UCSD-AML1 (cell line): ENCODE results near the gene KRT81.
A peak's percentile ranks its signal among the peaks of the same experiment; 100 is the strongest.
"Not testable (repeated sequence)": the region's sequence is repeated elsewhere in the genome, so short reads cannot be mapped to it uniquely, and the experiment has no call there.

Experiments used
- DNase-seq: peaks from one replicate; lab custom pipeline; 2025; ENCODE audit not compliant: unreplicated experiment; lab: John Stamatoyannopoulos, UW

KRT81 gene

DNA sequence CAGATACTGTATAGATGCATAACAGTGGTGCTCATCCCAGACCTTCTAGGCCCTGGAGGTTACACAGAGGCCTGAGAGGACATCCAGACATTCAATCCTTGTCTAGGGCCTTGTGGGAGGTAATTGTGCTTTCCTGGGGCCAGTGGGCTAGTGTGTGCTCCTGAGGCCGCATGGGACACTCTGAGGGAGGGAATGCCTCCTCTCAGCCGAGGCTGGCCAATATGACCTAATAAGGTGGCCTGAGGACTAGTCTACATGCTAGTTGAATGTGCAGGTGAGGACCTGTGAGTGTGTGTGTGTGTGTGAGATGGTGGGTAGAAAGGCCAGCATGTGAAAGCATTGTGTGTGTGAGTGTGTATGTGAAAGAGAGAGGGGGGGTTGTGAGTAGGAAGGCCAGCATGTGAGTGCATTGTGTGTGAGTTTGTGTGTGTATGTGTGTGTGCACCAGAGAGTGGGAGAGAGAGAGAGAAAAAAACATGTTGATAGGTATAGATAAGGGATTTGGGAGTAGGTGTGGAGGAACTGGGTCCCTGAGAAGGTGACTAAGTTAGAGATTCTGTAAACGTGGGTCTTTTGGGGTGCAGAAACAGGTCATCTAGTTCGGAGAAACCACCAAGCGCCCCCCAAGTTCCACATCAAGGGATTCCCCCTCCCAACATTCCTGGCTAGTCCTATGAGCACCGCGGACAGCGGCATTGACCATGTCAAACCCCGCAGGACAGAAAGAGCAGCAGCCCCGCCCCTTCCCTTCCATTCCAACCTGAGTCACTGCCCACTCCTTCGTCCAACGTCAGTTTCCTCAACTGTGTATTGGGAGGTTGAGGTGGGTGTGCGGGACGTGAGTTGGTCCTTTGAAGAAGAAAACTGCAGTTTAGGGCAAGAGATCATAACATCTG is 9.7 kb upstream of the KRT81 start:
- DNase-seq = no peak

DNA sequence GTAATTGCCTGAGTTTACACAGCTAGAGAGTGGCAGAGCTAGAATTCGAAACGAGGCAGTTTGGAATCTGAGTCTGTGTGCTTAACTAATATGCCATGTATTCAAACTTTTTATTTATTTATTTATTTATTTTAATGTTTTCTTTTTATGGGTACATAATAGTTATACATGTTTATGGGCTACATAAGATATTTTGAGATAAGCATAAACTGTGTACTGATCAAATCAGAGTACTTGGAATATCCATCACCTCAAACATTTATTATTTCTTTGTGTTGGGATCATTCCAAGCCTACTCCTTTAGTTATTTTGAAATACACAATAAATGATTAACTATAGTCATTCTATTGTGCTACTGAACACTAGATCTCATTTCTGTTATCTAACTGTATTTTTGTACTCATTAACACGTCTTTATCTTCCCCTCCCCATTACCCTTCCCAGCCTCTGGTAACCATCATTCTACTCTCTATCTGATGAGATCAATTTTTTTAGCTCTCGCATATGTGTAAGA is 7.4 kb upstream of the KRT81 start:
- DNase-seq = no peak

DNA sequence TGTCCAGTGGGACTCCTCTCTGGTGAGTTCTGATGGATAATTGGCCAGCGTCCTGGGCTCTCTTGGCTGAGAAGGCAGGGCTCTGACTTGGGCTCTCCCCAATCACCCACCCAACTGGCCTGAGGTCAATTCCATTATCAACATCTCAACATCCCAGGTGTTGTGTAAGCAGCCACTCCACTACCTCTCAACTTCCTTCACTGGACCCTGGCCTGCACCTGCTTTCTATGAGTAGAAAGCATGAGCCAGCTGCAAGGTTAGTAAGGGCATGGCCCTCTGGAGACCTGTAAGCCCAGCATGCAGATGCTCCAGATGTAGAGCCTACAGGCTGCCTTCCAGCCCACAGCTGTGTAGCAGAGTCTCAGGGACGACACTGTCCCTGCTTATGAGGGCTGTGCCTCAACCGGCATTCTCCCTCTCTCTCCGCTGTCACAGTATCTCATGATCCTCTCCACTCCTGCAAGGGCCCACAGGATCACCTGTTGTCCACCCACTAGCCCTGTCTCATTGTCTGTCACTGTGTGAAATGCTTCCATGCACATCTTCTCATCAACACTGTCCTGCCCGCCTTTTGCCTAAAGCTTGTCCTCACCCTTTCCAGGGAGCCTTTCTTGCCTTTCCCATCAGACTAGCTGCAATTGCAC is 5.4 kb upstream of the KRT81 start:
- no peak for DNase-seq

DNA sequence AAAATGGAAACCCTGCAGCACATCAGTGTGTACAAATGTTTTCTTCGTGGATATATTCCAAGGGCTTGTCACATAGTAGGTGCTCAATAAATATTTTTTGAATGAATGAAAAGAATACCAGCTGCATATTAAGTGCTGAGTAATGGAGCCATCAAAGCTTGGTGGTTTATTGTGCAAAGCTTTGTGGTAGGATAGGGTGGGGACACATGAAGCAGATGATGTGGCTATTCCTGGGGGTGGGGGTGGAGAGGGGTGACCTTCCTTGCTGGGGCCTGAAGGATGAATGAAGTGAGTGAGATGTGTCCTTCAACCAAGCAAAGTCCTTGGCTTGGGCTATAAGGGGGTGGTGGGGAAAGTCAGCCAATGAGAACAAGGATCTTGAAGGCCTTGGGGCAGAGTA is 4.3 kb upstream of the KRT81 start:
- DNase-seq = no peak

DNA sequence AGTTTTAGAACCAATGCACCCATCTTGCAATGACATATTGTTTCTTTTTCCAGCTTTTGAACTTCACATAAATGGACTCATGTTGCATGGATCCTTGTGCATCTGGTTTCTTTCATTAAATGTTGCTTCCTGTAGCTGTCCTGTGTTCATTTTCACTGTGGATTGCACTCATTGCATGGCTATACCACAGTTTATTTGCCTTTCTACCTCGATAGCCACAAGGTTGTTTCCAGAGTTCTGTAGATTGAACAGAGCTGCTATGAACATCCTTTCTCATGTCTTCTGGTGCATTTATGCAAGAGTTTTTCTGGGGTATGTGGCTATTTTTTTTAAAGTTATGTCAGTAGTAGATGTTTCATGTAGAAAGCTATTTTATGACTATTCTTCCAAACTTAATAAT is 3.5 kb upstream of the KRT81 start:
- no peak for DNase-seq

DNA sequence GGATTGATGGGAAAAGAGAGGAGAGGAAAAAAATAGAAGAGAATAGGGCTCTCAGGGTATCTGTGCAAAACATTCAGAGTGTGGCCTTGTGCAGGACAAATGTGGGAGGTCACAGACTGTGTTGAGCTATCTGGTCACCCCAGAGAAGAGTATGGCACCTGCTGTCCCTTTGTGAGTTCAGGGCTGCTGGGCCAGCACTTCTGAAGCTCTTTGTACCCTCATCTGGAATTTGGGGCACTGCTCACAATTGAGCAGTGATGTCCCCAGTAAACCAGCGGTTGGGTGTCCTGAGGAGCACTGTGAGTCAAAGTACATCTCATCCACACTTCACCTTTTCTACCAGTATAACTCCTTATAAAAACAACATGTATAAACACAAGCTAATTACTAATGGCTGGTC is 2.6 kb upstream of the KRT81 start:
- no peak for DNase-seq

GRCh38 chr12:52290483-52291134 is 725 bp downstream of the KRT81 start:
- not testable (repeated sequence) for DNase-seq

- DNase-seq = peak; percentile 68
These were observed 3.2 kb downstream of the KRT81 start for GRCh38 chr12:52287816-52288805.

- not testable (repeated sequence) for DNase-seq
These were observed 4.2 kb downstream of the KRT81 start for GRCh38 chr12:52286857-52287785.

- DNase-seq = no peak
These were observed 5.3 kb downstream of the KRT81 start for GRCh38 chr12:52285851-52286530.

GRCh38 chr12:52285172-52285745 is 6.1 kb downstream of the KRT81 start:
- DNase-seq = no peak

DNA sequence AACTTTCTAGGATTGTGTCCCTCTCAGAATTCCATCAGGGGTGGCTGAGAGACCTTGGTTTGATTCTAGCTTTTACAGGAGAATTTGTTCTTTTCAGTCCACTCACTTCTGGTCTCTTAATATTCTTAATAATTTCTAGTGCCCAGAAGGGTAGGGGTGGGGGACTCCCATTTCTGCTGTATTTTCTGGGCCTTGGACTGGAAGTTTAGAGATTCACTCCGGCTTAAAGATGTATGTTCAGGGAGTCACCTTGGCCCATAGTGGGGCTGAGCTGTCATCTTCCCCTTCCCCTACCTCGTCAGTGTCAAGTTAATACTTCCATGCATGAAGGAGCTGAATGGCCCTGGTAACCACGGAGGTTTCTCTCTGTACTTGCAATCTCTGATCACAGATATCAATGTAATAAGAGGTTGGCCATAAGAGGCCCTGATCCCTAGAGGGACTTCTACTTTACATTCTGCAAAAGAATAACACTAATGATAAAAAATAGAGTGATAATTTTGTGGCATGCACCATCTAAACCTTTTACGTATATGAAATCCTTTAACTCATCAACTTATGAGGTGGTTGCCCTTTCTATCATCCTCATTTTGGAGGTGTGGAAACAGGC is 6.7 kb downstream of the KRT81 start:
- no peak for DNase-seq

DNA sequence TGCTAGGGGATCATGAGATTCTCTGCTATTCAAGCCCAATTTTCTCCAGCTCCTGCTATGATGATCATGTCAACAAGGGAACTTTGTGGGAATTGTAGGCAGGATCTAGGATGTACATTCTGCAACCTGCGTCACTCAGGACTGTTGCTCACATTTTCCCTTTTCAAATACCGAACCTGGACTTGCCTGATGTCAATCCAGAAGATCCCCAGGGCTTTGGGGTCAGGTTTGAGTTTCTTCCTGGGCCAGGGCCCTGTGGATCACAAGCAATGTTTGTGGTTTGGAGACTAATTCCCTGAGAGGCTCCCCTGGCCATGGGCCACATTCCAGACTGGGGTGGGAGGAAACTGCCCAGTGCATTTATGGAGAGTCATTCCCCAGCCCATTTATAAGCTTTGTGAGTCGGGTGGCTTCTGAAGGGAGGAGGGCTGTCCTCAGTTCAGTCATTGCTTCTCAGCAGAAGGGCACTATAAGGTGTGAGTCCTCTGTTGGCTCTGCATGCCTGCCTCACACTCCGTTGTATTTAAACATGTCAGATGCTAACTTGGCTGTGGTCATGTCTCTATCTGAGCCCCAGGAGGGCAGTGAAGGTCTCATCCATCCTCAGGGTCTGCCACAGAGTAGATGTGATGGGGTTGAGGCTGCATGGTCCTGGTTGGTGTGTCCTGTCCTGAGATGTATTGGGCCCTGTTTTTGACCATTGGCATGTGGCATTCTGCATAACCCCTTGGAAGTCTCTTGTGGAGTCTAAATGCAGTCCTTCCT is 10.4 kb downstream of the KRT81 start:
- no peak for DNase-seq

DNA sequence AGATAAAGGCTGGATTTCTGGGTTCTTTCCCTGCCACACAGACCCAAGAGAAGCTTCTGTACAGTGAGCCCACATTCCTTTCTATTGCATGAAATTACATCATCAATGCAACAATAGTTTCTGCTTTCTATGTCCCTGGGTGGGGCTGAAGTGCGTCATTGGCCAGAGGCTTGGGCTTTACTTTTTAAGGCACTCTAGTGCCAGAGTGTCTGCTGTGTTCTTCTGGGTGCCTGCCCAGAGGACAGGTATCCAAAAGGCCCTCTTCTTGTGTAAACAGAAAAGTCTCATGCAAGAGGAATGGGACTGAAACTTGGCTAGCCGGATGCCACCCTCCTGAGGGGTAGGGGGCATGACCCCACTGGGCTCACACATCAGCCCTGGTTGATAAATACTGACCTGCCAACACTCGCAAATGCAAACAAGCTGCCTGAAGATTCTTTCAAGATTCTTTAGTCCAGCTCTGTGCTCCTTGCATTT is 11.0 kb downstream of the KRT81 start:
- DNase-seq = peak; percentile 55

GRCh38 chr12:52279422-52280318 is 11.7 kb downstream of the KRT81 start:
- no peak for DNase-seq
